GM12878 (cell line): ENCODE measurements around the gene CYP4F11. TPM values are rescaled to one million over a fixed set of nuclear protein-coding genes. Genes with fewer than 3 reads are reported as not detected.

Experiments
- ATAC-seq: fragments of 200-7000 bp; cut with Tn5 transposase; 3 replicates; pipeline ENCODE4 v1.9.1; 2020; ENCODE audit warnings: mild to moderate bottlenecking, moderate library complexity
- BruUV-seq: library from RNA; stranded (reverse); fragments of 400-500 nt; replicated peaks from 2 replicates; lab custom pipeline; 2021; lab: Mats Ljungman, UMichigan
- CTCF ChIA-PET: fragments of 300-600 bp; sonication (Branson Sonifier 250); formaldehyde crosslinking; extraction: SDS; loops from one replicate; lab custom pipeline; 2021; ENCODE audit warnings: inconsistent platforms; lab: Yijun Ruan, JAX
- POLR2A ChIA-PET: fragments of 350-600 bp; formaldehyde crosslinking; extraction: SDS; loops from one replicate; lab custom pipeline; 2021; ENCODE audit warnings: inconsistent platforms; lab: Charles Lee
- RAD21 ChIA-PET: fragments of 300-600 bp; sonication (Branson Sonifier 250); formaldehyde crosslinking; loops from one replicate; lab custom pipeline; 2023; ENCODE audit warnings: antibody characterized with exemption; ENCODE audit not compliant: unreplicated experiment; lab: Charles Lee
- SMC1A ChIA-PET: fragments of 300-600 bp; sonication (Branson Sonifier 250); formaldehyde crosslinking; loops from one replicate; lab custom pipeline; 2023; ENCODE audit not compliant: unreplicated experiment, uncharacterized antibody; lab: Charles Lee
- DNase-seq: peaks from one replicate; pipeline ENCODE4 v3.0.0-alpha.2; 2011; ENCODE audit warnings: low read depth, low spot score
- FAIRE-seq: peaks from 3 replicates; lab custom pipeline; 2011; peaks lifted over from hg19 to GRCh38; lab: Jason Lieb, UNC
- H2AFZ ChIP-seq: 2 replicates; pipeline ENCODE4 v1.6.0; 2011; ENCODE audit warnings: low read depth, low read length, control low read depth; ENCODE audit not compliant: control insufficient read depth
- H3K27ac ChIP-seq: 2 replicates; pipeline ENCODE4 v1.5.1; 2011; ENCODE audit warnings: control low read depth; ENCODE audit not compliant: control insufficient read depth, insufficient read depth
- H3K27me3 ChIP-seq, 2 experiments: replicated peaks in 1 of 2; 2 replicates each; pipeline versions ENCODE4 v1.6.0 to v1.6.1; 2011; ENCODE audit warnings: low read length in 1 of 2; ENCODE audit not compliant: control insufficient read depth in 2 of 2, insufficient read depth in 2 of 2
- H3K36me3 ChIP-seq, 2 experiments: 2 replicates each; pipeline ENCODE4 v1.5.1; 2011; ENCODE audit warnings: low read length in 1 of 2; ENCODE audit not compliant: control insufficient read depth in 2 of 2, insufficient read depth in 2 of 2
- H3K4me1 ChIP-seq: 2 replicates; pipeline ENCODE4 v1.6.1; 2011; ENCODE audit warnings: mild to moderate bottlenecking, low read length, moderate library complexity, mixed read lengths; ENCODE audit not compliant: control insufficient read depth, insufficient read depth
- H3K4me2 ChIP-seq: 2 replicates; pipeline ENCODE4 v1.6.0; 2011; ENCODE audit warnings: control low read depth; ENCODE audit not compliant: control insufficient read depth, insufficient read depth
- H3K4me3 ChIP-seq: fragments of 200-600 bp; sonication (generic); 2 replicates; pipeline ENCODE4 v1.5.1; 2016
- H3K79me2 ChIP-seq: 2 replicates; pipeline ENCODE4 v1.6.0; 2011; ENCODE audit warnings: low read length; ENCODE audit not compliant: control insufficient read depth, insufficient read depth
- H3K9ac ChIP-seq: 2 replicates; pipeline ENCODE4 v1.8.0; 2011; ENCODE audit warnings: low read length, control low read depth, mixed read lengths; ENCODE audit not compliant: control insufficient read depth, insufficient read depth
- H3K9me3 ChIP-seq: replicated peaks from 3 replicates; pipeline ENCODE4 v1.5.1; 2011; ENCODE audit warnings: mild to moderate bottlenecking, low read length; ENCODE audit not compliant: control insufficient read depth, insufficient read depth
- H4K20me1 ChIP-seq: 2 replicates; pipeline ENCODE4 v1.6.0; 2011; ENCODE audit not compliant: control insufficient read depth, insufficient read depth
- CBX5 ChIP-seq: sonication (generic); IDR thresholded peaks from 2 replicates; pipeline ENCODE4 v1.6.1; 2016; ENCODE audit warnings: low read depth, moderate library complexity, mild to moderate bottlenecking, inconsistent platforms
- E2F8 ChIP-seq: fragments of 450-650 bp; IDR thresholded peaks from 2 replicates; pipeline ENCODE4 v1.6.1; 2018; ENCODE audit warnings: mild to moderate bottlenecking, low read depth, moderate library complexity; ENCODE audit not compliant: partially characterized antibody
- MAX ChIP-seq: IDR thresholded peaks from 2 replicates; pipeline ENCODE4 v1.6.1; 2012; ENCODE audit warnings: low read depth, low read length, improper control_type of control experiment
- NFXL1 ChIP-seq: fragments of 450-650 bp; IDR thresholded peaks from 2 replicates; pipeline ENCODE4 v1.6.1; 2017; ENCODE audit warnings: antibody characterized with exemption, mild to moderate bottlenecking, borderline replicate concordance
- NFYA ChIP-seq: IDR thresholded peaks from 2 replicates; pipeline ENCODE4 v1.6.1; 2011; ENCODE audit warnings: low read depth, mild to moderate bottlenecking, low read length, improper control_type of control experiment, borderline replicate concordance
- NR2F1 ChIP-seq: fragments of 450-650 bp; conservative IDR thresholded peaks from 2 replicates; pipeline ENCODE4 v1.6.1; 2017; ENCODE audit warnings: mild to moderate bottlenecking
- SREBF1 ChIP-seq: IDR thresholded peaks from 2 replicates; pipeline ENCODE4 v1.6.1; 2012; ENCODE audit warnings: mild to moderate bottlenecking, low read length
- TARDBP ChIP-seq: IDR thresholded peaks from 2 replicates; pipeline ENCODE4 v1.6.1; 2016; ENCODE audit warnings: borderline replicate concordance
- USF1 ChIP-seq: IDR thresholded peaks from 2 replicates; pipeline ENCODE4 v1.6.1; 2011; ENCODE audit warnings: borderline replicate concordance, low read depth, mild to moderate bottlenecking, moderate library complexity, mixed read lengths, low read length; ENCODE audit not compliant: insufficient read depth; ENCODE audit errors: extremely low read length
- WRNIP1 ChIP-seq: IDR thresholded peaks from 2 replicates; pipeline ENCODE4 v1.6.1; 2011; ENCODE audit warnings: low read depth, low read length, improper control_type of control experiment, borderline replicate concordance
- ZNF622 ChIP-seq: fragments of 450-650 bp; IDR thresholded peaks from 2 replicates; pipeline ENCODE4 v1.6.1; 2017; ENCODE audit warnings: mild to moderate bottlenecking, inconsistent platforms
- in situ Hi-C: fragments of 300-500 bp; cut with MboI; formaldehyde crosslinking; loops from 9 replicates; pipeline ENCODE4 v1.14.3; 2018; ENCODE audit warnings: mixed read lengths
- intact Hi-C: fragments of 100-400 bp; cut with micrococcal nuclease; formaldehyde crosslinking; loops from one replicate; pipeline ENCODE4 v1.14.2; 2022; ENCODE audit not compliant: unreplicated experiment
- polyA plus RNA-seq, 11 experiments: library from polyadenylated mRNA; depleted of rRNA in 4 of 11; unstranded in 6 of 11; stranded (reverse) in 5 of 11; fragments of >200 nt; fragmentation: Nextera tagmentation in 4 of 11; fragmentation: Illumina TruSeq in 1 of 11; extraction: Ambion mirVana in 4 of 11; extraction: Trizol in 1 of 11; gene quantifications; 1 replicate in 1 of 11; 2 replicates in 10 of 11; pipeline versions ENCODE4 v1.2.1 to v1.2.3, GENCODE V29; 2011 to 2016; ENCODE audit warnings: inconsistent platforms in 2 of 11, missing spikeins in 2 of 11, low read depth in 1 of 11
- total RNA-seq, 4 experiments: library from RNA; depleted of rRNA in 3 of 4; stranded (reverse); fragments of >200 nt in 3 of 4; fragmentation: Illumina TruSeq in 1 of 4; extraction: Trizol in 1 of 4; gene quantifications; 2 replicates each; pipeline versions ENCODE4 v1.2.1 to v1.2.3, GENCODE V29; 2013 to 2021
- TF ChIP-seq, protein P1 (sequence below): fragments of 450-650 bp; IDR thresholded peaks from 2 replicates; pipeline ENCODE4 v1.6.1; 2017; ENCODE audit warnings: mild to moderate bottlenecking, moderate library complexity
- TF ChIP-seq, protein P2 (sequence below): fragments of 150-350 bp; IDR thresholded peaks from 2 replicates; pipeline ENCODE4 v1.6.1; 2014; ENCODE audit warnings: mild to moderate bottlenecking, low read depth, low read length

The CYP4F11 gene
- total and polyA plus RNA-seq, 10 of the 15 experiments (the other 5 are each of a cell fraction or from before 2014, with no cell fraction given), result not detected

GRCh38 chr19:15948223-15949058 lies 14.1 kb upstream of the CYP4F11 start, which contains the start of gene OR10H4:
TSS of gene OR10H4 (plus strand) at chr19:15949008. CDS start at chr19:15949008, 0 bp downstream.
- DNase-seq, result no peak
- Histone ChIP-seq H3K9me3 (no peaks in the 10 kb centered on the region; the same call in 2 of the 3 replicates), H4K20me1 (no peaks in the 10 kb centered on the region), H3K27me3 (no peaks in the 10 kb centered on the region), H3K4me3 (no peak within 1 kb of the TSS), H2AFZ (no peak within 1 kb of the TSS), H3K27ac (no peak within 1 kb of the TSS), H3K9ac (no peak within 1 kb of the TSS), H3K4me2 (no peak within 1 kb of the TSS), H3K79me2 (no peaks in the 10 kb centered on the region), H3K36me3 (no peaks in the 10 kb centered on the region), H3K4me1 (no peaks in the 10 kb centered on the region)
- POLR2A ChIA-PET, result no interaction called here
- BruUV-seq, result no TSS peak
- in situ Hi-C loops, result no loop called here
- CTCF ChIA-PET, result no interaction called here
- FAIRE-seq, result no peak
- no peak for ATAC-seq
- SMC1A ChIA-PET, result no interaction called here
- RAD21 ChIA-PET, result no interaction called here
- intact Hi-C loops, result no loop called here
- TF ChIP-seq NFXL1, result no peak
- no peak for TF ChIP-seq E2F8
- TF ChIP-seq WRNIP1, result no peak
- TF ChIP-seq CBX5, result no peak
- TF ChIP-seq ZNF622, result no peak
- TF ChIP-seq, protein P1, sequence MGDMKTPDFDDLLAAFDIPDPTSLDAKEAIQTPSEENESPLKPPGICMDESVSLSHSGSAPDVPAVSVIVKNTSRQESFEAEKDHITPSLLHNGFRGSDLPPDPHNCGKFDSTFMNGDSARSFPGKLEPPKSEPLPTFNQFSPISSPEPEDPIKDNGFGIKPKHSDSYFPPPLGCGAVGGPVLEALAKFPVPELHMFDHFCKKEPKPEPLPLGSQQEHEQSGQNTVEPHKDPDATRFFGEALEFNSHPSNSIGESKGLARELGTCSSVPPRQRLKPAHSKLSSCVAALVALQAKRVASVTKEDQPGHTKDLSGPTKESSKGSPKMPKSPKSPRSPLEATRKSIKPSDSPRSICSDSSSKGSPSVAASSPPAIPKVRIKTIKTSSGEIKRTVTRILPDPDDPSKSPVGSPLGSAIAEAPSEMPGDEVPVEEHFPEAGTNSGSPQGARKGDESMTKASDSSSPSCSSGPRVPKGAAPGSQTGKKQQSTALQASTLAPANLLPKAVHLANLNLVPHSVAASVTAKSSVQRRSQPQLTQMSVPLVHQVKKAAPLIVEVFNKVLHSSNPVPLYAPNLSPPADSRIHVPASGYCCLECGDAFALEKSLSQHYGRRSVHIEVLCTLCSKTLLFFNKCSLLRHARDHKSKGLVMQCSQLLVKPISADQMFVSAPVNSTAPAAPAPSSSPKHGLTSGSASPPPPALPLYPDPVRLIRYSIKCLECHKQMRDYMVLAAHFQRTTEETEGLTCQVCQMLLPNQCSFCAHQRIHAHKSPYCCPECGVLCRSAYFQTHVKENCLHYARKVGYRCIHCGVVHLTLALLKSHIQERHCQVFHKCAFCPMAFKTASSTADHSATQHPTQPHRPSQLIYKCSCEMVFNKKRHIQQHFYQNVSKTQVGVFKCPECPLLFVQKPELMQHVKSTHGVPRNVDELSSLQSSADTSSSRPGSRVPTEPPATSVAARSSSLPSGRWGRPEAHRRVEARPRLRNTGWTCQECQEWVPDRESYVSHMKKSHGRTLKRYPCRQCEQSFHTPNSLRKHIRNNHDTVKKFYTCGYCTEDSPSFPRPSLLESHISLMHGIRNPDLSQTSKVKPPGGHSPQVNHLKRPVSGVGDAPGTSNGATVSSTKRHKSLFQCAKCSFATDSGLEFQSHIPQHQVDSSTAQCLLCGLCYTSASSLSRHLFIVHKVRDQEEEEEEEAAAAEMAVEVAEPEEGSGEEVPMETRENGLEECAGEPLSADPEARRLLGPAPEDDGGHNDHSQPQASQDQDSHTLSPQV, result no peak
- TF ChIP-seq USF1, result no peak
- TF ChIP-seq SREBF1, result no peak
- no peak for TF ChIP-seq NR2F1
- TF ChIP-seq MAX, result no peak
- no peak for TF ChIP-seq TARDBP
- TF ChIP-seq, protein P2, sequence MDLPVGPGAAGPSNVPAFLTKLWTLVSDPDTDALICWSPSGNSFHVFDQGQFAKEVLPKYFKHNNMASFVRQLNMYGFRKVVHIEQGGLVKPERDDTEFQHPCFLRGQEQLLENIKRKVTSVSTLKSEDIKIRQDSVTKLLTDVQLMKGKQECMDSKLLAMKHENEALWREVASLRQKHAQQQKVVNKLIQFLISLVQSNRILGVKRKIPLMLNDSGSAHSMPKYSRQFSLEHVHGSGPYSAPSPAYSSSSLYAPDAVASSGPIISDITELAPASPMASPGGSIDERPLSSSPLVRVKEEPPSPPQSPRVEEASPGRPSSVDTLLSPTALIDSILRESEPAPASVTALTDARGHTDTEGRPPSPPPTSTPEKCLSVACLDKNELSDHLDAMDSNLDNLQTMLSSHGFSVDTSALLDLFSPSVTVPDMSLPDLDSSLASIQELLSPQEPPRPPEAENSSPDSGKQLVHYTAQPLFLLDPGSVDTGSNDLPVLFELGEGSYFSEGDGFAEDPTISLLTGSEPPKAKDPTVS, result no peak
- no peak for TF ChIP-seq NFYA
